Ovary (tissue), 3 donors: ENCODE measurements around the gene IDUA.

ENCODE experiments used
- CTCF ChIP-seq, 3 donors: fragments of 450-650 bp in 2 of 3; fragments of 200-600 bp in 1 of 3; IDR thresholded peaks; one replicate each; pipeline versions ENCODE4 v1.5.1 to v1.8.0; 2016 to 2022; ENCODE audit warnings: antibody characterized with exemption in 3 of 3, mild to moderate bottlenecking in 1 of 3
- EP300 ChIP-seq: sonication (generic); formaldehyde crosslinking; IDR thresholded peaks from one replicate; pipeline ENCODE4 v1.6.1; 2017; ENCODE audit warnings: antibody characterized with exemption
- POLR2A ChIP-seq: fragments of 450-650 bp; IDR thresholded peaks from one replicate; pipeline ENCODE4 v1.6.1; 2017; ENCODE audit warnings: antibody characterized with exemption, mild to moderate bottlenecking, moderate library complexity
- donor health status: DM: no; HTN: no; CAD: no.

GRCh38 chr4:1017706-1018105 lies 30.9 kb downstream of the IDUA start:
- no peak for TF ChIP-seq EP300
- TF ChIP-seq CTCF (IDR thresholded peaks at IDR 0.05): no peak
- no peak for TF ChIP-seq POLR2A
